LNCaP clone FGC (cell line): ENCODE results near the gene ACTR8.

Experiments
- DNase-seq: peaks from one replicate; pipeline ENCODE4 v3.0.0-alpha.2; 2011; ENCODE audit warnings: low read depth
- H3K4me3 ChIP-seq: 2 replicates; pipeline ENCODE4 v1.5.1; 2011; ENCODE audit warnings: mild to moderate bottlenecking, low read depth, low read length, control low read depth
- CTCF ChIP-seq: IDR thresholded peaks from 2 replicates; pipeline ENCODE4 v1.5.1; 2012; ENCODE audit warnings: mild to moderate bottlenecking; ENCODE audit not compliant: control insufficient read depth, insufficient read depth; ENCODE audit errors: extremely low read depth

Gene ACTR8

GRCh38 chr3:53843195-53844177 is 38.5 kb downstream of the ACTR8 start:
- no peak overlapping the region for H3K4me3 ChIP-seq
- TF ChIP-seq CTCF = no peak
- no peak for DNase-seq

- H3K4me3 ChIP-seq = no peak overlapping the region
- peak; percentile 36; the same call in 1 of the 2 replicates for TF ChIP-seq CTCF
- peak; percentile 89 for DNase-seq
These were observed 39.3 kb downstream of the ACTR8 start for GRCh38 chr3:53842436-53843194.

- DNase-seq = peak; percentile 93
- TF ChIP-seq CTCF = peak; percentile 45
- H3K4me3 ChIP-seq = no peak overlapping the region
These were observed 40.7 kb downstream of the ACTR8 start for GRCh38 chr3:53841296-53841695.

GRCh38 chr3:53837331-53837730 is 44.6 kb downstream of the ACTR8 start:
- TF ChIP-seq CTCF = no peak
- no peak for DNase-seq
- H3K4me3 ChIP-seq = no peak overlapping the region

GRCh38 chr3:53836084-53836872 is 45.7 kb downstream of the ACTR8 start:
- no peak for TF ChIP-seq CTCF
- DNase-seq = no peak
- no peak overlapping the region for H3K4me3 ChIP-seq

- no peak for DNase-seq
- H3K4me3 ChIP-seq = no peak overlapping the region
- no peak for TF ChIP-seq CTCF
These were observed 46.7 kb downstream of the ACTR8 start for GRCh38 chr3:53835257-53835656.
